ENCODE data around the gene ACOT13. TPM values are rescaled to one million over a fixed set of nuclear protein-coding genes. Genes with fewer than 3 reads are reported as not detected.
"Not testable (repeated sequence)": the region's sequence is repeated elsewhere in the genome, so short reads cannot be mapped to it uniquely, and the experiment has no call there.

The ACOT13 gene
- polyA plus RNA-seq, 2 donors: 8.7 to 21.8 TPM

DNA sequence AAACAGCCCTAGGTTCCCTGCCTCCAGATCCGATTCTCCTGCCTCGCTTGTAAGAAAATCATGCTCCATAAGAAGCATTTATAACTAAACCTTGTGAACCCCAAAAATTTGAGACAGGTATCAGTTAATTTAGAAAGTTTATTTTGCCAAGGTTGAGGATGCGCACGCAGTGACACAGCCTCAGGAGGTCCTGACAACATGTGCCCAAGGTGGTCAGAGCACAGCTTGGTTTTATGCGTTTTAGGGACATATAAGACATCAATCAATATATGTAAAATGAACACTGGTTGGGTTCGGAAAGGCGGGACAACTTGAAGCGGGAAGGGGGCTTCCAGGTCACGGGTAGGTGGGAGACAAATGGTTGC lies 2.1 kb downstream of the ACOT13 start:
- Histone ChIP-seq H3K9me3 (ENCODE audit: control insufficient read depth in 2 of 2, insufficient read depth in 1 of 2, low read depth in 1 of 2, low read length in 1 of 2) (peaks cover under 1 to 1% of the 10 kb centered on the region in 2 donors), H3K36me3 (ENCODE audit: control insufficient read depth in 2 of 2, insufficient read depth in 2 of 2, low read length in 1 of 2) (no peaks in the 10 kb centered on the region), H3K27me3 (ENCODE audit: control insufficient read depth in 1 of 2, insufficient read depth in 2 of 2, low read length in 2 of 2) (no peaks in the 10 kb centered on the region), H3K4me3 (ENCODE audit: low read depth in 1 of 2, low read length in 2 of 2) (no peak overlapping the region), H3K27ac (ENCODE audit: low read depth in 2 of 2, low read length in 1 of 2) (no peak overlapping the region), H3K4me1 (ENCODE audit: control insufficient read depth in 2 of 2, insufficient read depth in 2 of 2, low read length in 1 of 2) (no peaks in the 10 kb centered on the region)
- WGBS, 2 donors: 91 to 96% methylated on average over 9 of the region's 9 CpGs

DNA sequence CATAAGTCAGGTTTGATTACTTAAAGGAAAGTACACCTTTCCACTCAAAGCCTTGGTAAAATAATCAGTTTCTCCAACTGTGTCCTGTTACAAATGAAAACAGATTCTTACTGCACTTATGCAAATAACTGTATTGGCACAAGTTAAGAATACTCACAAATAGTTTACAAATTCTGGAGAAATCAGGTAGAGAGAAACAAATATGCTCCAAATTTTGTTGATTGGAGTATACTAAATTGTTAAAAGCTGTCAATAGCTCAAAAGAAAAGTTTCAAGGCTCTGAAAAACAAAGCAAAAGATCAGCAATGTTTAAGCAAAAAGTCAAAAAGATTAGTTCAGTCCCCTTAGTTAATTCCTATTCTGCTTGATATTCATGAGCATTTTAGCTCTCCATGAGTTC lies 3.6 kb downstream of the ACOT13 start:
- not testable (repeated sequence) for H3K4me3 ChIP-seq (ENCODE audit: low read depth in 1 of 2, low read length in 2 of 2); H3K36me3 ChIP-seq (ENCODE audit: control insufficient read depth in 2 of 2, insufficient read depth in 2 of 2, low read length in 1 of 2); H3K9me3 ChIP-seq (ENCODE audit: control insufficient read depth in 2 of 2, insufficient read depth in 1 of 2, low read depth in 1 of 2, low read length in 1 of 2); H3K27me3 ChIP-seq (ENCODE audit: control insufficient read depth in 1 of 2, insufficient read depth in 2 of 2, low read length in 2 of 2); H3K27ac ChIP-seq (ENCODE audit: low read depth in 2 of 2, low read length in 1 of 2); H3K4me1 ChIP-seq (ENCODE audit: control insufficient read depth in 2 of 2, insufficient read depth in 2 of 2, low read length in 1 of 2)

DNA sequence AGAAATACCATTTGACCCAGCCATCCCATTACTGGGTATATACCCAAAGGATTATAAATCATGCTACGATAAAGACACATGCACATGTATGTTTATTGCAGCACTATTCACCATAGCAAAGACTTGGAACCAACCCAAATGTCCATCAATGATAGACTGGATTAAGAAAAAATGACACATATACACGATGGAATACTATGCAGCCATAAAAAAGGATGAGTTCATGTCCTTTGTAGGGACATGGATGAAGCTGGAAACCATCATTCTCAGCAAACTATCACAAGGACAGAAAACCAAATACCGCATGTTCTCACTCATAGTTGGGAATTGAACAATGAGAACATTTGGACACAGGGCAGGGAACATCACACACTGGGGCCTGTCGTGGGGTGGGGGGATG lies 4.2 kb downstream of the ACOT13 start:
- H3K4me3 ChIP-seq (ENCODE audit: low read depth in 1 of 2, low read length in 2 of 2); H3K36me3 ChIP-seq (ENCODE audit: control insufficient read depth in 2 of 2, insufficient read depth in 2 of 2, low read length in 1 of 2); H3K9me3 ChIP-seq (ENCODE audit: control insufficient read depth in 2 of 2, insufficient read depth in 1 of 2, low read depth in 1 of 2, low read length in 1 of 2); H3K27ac ChIP-seq (ENCODE audit: low read depth in 2 of 2, low read length in 1 of 2); H3K4me1 ChIP-seq (ENCODE audit: control insufficient read depth in 2 of 2, insufficient read depth in 2 of 2, low read length in 1 of 2); H3K27me3 ChIP-seq (ENCODE audit: control insufficient read depth in 1 of 2, insufficient read depth in 2 of 2, low read length in 2 of 2): not testable (repeated sequence)
- 97% methylated on average over 4 of the region's 4 CpGs for WGBS, 2 donors

DNA sequence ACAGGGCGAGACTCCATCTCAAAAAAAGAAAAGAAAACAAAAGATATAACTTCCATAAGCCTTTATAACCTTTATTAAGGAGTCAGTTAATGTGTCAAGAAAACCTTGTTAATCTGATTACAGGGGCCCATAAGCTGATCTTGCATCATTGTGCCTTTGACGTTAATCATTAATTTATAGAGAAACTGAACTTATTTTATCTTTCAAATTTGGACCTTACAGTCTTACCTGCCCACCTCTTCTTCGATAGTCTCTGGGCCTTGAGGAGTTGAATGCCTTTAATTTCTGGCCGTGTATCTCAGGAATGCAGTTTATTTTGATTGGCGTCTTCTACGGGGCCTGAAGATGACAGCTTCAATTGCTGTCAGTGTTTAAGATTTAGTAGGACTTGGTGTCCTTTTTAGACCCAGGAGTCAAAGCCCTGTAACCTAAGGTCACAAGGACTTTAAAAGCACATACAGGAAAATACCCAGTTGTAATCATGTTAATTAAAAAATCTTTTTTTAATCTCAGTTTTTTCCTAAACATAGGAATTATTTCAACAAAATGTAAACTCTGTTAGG lies 5.8 kb downstream of the ACOT13 start:
- no peaks in the 10 kb centered on the region for H3K27me3 ChIP-seq (ENCODE audit: control insufficient read depth in 1 of 2, insufficient read depth in 2 of 2, low read length in 2 of 2)
- H3K36me3 ChIP-seq (ENCODE audit: control insufficient read depth in 2 of 2, insufficient read depth in 2 of 2, low read length in 1 of 2): no peaks in the 10 kb centered on the region
- 77 to 95% methylated on average over 6 of the region's 6 CpGs for WGBS, 2 donors
- H3K4me3 ChIP-seq (ENCODE audit: low read depth in 1 of 2, low read length in 2 of 2): no peak overlapping the region
- no peak overlapping the region for H3K27ac ChIP-seq (ENCODE audit: low read depth in 2 of 2, low read length in 1 of 2)
- H3K9me3 ChIP-seq (ENCODE audit: control insufficient read depth in 2 of 2, insufficient read depth in 1 of 2, low read depth in 1 of 2, low read length in 1 of 2): peaks cover 3% of the 10 kb centered on the region in 2 donors
- no peaks in the 10 kb centered on the region for H3K4me1 ChIP-seq (ENCODE audit: control insufficient read depth in 2 of 2, insufficient read depth in 2 of 2, low read length in 1 of 2)

DNA sequence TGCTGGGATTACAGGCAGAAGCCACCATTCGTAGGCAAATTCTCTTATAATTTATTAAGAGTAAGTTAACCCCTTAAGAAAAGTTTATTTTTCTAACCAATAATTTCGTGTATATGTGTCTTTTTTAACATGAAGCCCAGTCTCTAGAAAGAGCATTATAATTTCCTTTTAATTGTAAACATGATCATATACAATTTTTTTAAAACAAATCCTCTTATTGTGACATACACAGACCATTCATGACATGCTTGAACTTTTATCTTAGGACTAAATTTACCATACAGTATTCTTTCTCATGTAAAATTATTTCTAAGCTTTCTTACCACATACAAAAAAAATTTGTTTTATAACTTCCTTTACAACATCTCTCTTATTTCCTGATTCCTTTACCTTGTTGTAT lies 6.7 kb downstream of the ACOT13 start:
- H3K27ac ChIP-seq (ENCODE audit: low read depth in 2 of 2, low read length in 1 of 2): no peak overlapping the region
- 77 to 88% methylated on average over 2 of the region's 2 CpGs for WGBS, 2 donors
- H3K9me3 ChIP-seq (ENCODE audit: control insufficient read depth in 2 of 2, insufficient read depth in 1 of 2, low read depth in 1 of 2, low read length in 1 of 2): peaks cover 3% of the 10 kb centered on the region in 2 donors
- H3K4me1 ChIP-seq (ENCODE audit: control insufficient read depth in 2 of 2, insufficient read depth in 2 of 2, low read length in 1 of 2): no peaks in the 10 kb centered on the region
- no peak overlapping the region for H3K4me3 ChIP-seq (ENCODE audit: low read depth in 1 of 2, low read length in 2 of 2)
- H3K27me3 ChIP-seq (ENCODE audit: control insufficient read depth in 1 of 2, insufficient read depth in 2 of 2, low read length in 2 of 2): no peaks in the 10 kb centered on the region
- H3K36me3 ChIP-seq (ENCODE audit: control insufficient read depth in 2 of 2, insufficient read depth in 2 of 2, low read length in 1 of 2): no peaks in the 10 kb centered on the region

DNA sequence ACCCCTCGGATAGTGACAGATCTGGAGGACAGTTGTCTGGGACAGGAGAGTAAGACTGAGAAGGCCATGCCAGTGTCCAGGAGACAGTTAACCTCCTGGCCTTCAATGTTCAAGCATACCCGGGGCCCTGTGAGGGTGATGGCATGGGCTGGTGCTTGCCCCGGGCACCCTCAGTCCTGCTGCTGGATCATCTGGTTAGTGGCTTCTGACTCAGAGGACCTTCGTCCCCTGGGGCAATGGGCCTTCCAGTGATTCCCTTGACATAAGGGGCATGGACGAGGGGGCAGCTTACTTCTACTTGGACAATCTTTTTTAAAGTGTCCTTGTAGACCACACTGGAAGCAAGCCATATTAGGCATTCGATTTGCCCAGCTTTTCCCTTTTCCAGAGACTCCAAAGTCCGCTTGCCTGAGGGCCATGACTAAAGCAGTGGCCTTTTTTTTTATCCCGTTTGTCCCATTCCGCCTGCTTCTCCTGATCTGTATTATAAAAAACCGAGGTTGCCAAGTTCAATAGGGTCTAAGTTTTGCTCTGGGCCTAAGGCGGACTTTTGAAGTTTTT lies 12.0 kb downstream of the ACOT13 start:
- H3K36me3 ChIP-seq (ENCODE audit: control insufficient read depth in 2 of 2, insufficient read depth in 2 of 2, low read length in 1 of 2); H3K4me3 ChIP-seq (ENCODE audit: low read depth in 1 of 2, low read length in 2 of 2); H3K27ac ChIP-seq (ENCODE audit: low read depth in 2 of 2, low read length in 1 of 2); H3K27me3 ChIP-seq (ENCODE audit: control insufficient read depth in 1 of 2, insufficient read depth in 2 of 2, low read length in 2 of 2); H3K4me1 ChIP-seq (ENCODE audit: control insufficient read depth in 2 of 2, insufficient read depth in 2 of 2, low read length in 1 of 2); H3K9me3 ChIP-seq (ENCODE audit: control insufficient read depth in 2 of 2, insufficient read depth in 1 of 2, low read depth in 1 of 2, low read length in 1 of 2): not testable (repeated sequence)
- 82 to 89% methylated on average over 10 to 11 of the region's 11 CpGs for WGBS, 2 donors

DNA sequence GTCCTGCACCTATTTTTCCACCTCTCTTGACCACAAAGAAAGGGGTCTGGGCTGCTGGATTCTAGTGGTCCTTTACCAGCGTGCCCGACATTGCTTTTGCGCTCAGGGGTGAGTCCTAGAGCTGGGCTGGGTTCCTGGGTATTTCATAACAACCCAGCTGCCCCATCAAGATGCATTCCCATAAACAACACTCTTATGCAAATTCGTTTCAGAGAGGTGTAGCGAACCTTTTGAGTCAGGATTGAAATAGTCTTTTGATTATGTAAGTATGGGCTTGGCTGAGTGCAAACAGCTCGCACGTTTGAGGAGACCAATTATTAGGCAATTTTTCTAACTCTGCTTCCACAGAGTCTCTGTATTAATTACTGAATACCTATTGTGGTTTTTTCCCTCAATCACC lies 13.7 kb downstream of the ACOT13 start:
- no peaks in the 10 kb centered on the region for H3K36me3 ChIP-seq (ENCODE audit: control insufficient read depth in 2 of 2, insufficient read depth in 2 of 2, low read length in 1 of 2)
- no peaks in the 10 kb centered on the region for H3K9me3 ChIP-seq (ENCODE audit: control insufficient read depth in 2 of 2, insufficient read depth in 1 of 2, low read depth in 1 of 2, low read length in 1 of 2)
- WGBS, 2 donors: 84 to 88% methylated on average over 7 of the region's 7 CpGs
- H3K27ac ChIP-seq (ENCODE audit: low read depth in 2 of 2, low read length in 1 of 2): no peak overlapping the region
- H3K4me3 ChIP-seq (ENCODE audit: low read depth in 1 of 2, low read length in 2 of 2): no peak overlapping the region
- H3K27me3 ChIP-seq (ENCODE audit: control insufficient read depth in 1 of 2, insufficient read depth in 2 of 2, low read length in 2 of 2): no peaks in the 10 kb centered on the region
- no peaks in the 10 kb centered on the region for H3K4me1 ChIP-seq (ENCODE audit: control insufficient read depth in 2 of 2, insufficient read depth in 2 of 2, low read length in 1 of 2)

DNA sequence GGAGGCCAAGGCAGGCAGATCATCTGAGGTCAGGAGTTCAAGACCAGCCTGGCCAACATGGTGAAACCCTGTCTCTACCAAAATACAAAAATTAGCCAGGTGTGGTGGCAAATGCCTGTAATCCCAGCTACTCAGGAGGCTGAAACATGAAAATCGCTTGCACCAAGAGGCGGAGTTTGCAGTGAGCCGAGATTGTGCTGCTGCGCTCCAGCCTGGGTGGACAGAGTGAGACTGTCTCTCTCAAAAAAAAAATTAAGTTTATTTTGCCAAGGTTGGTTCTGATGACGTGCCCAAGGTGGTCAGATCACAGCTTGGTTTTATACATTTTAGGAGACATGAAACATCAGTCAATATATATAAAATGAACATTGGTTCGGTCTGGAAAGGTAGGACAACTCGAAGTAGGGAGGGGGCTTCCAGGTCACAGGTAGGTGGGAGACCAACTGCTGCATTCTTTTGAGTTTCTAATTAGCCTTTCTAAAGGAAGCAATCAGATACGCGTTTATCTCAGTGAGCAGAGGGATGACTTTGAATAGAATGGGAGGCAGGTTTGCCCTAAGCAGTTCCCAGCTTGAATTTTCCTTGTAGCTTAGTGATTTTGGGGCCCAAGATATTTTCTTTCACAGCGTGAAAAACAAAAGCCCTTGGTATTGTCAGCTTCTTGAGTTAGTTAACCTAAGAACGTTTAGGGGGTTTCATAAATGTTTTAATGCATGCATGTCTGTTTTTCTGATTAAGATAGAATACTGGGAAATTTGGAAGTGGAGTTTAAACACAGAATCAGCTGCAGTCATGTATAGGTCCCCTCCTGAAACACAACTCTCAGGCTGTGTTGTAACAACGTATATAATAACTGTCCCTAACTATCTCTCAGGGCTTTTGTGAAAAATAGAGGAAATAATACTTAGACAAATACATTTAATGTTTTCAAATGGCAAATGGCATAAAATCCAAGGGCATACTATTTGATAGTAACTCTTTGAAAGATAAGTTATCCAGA lies 16.7 kb downstream of the ACOT13 start:
- 77 to 80% methylated on average over 12 of the region's 12 CpGs for WGBS, 2 donors
- Histone ChIP-seq H3K27ac (ENCODE audit: low read depth in 2 of 2, low read length in 1 of 2) (no peak overlapping the region), H3K4me1 (ENCODE audit: control insufficient read depth in 2 of 2, insufficient read depth in 2 of 2, low read length in 1 of 2) (no peaks in the 10 kb centered on the region), H3K9me3 (ENCODE audit: control insufficient read depth in 2 of 2, insufficient read depth in 1 of 2, low read depth in 1 of 2, low read length in 1 of 2) (no peaks in the 10 kb centered on the region), H3K27me3 (ENCODE audit: control insufficient read depth in 1 of 2, insufficient read depth in 2 of 2, low read length in 2 of 2) (no peaks in the 10 kb centered on the region), H3K36me3 (ENCODE audit: control insufficient read depth in 2 of 2, insufficient read depth in 2 of 2, low read length in 1 of 2) (no peaks in the 10 kb centered on the region), H3K4me3 (ENCODE audit: low read depth in 1 of 2, low read length in 2 of 2) (no peak overlapping the region)

DNA sequence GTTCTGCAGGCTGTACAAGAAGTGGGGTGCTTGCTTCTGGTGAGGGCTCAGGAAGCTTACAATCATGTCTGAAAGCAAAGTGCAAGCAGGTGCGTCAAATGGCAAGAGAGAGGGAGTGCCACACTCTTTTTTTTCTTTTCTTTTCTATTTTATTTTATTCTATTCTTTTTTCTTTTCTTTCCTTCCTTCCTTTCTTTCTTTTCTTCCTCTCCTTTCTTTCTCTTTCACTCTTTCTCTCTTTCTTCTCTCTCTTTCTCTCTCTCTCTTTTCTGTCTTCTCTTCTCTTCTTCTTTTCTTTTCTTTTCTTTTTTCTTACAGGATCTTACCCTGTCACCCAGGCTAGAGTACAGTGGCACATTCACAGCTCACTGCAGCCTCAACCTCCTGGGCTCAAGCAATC lies 19.5 kb downstream of the ACOT13 start:
- Histone ChIP-seq H3K4me1 (ENCODE audit: control insufficient read depth in 2 of 2, insufficient read depth in 2 of 2, low read length in 1 of 2) (no peaks in the 10 kb centered on the region), H3K36me3 (ENCODE audit: control insufficient read depth in 2 of 2, insufficient read depth in 2 of 2, low read length in 1 of 2) (no peaks in the 10 kb centered on the region), H3K9me3 (ENCODE audit: control insufficient read depth in 2 of 2, insufficient read depth in 1 of 2, low read depth in 1 of 2, low read length in 1 of 2) (no peaks in the 10 kb centered on the region), H3K4me3 (ENCODE audit: low read depth in 1 of 2, low read length in 2 of 2) (no peak overlapping the region), H3K27ac (ENCODE audit: low read depth in 2 of 2, low read length in 1 of 2) (no peak overlapping the region), H3K27me3 (ENCODE audit: control insufficient read depth in 1 of 2, insufficient read depth in 2 of 2, low read length in 2 of 2) (no peaks in the 10 kb centered on the region)
- 89 to 97% methylated on average over 1 of the region's 1 CpG for WGBS, 2 donors
